ENCODE results near the gene SDCCAG8.

SDCCAG8 gene

GRCh38 chr1:243500512-243500911 lies 244.7 kb downstream of the SDCCAG8 start:
- CTCF ChIA-PET, result no interaction called here
- TF ChIP-seq SP1 (IDR thresholded peaks at IDR 0.05) (no peak), SUZ12 (IDR thresholded peaks at IDR 0.05) (no peak), FOXA1 (IDR thresholded peaks at IDR 0.05) (no peak), L3MBTL2 (conservative IDR thresholded peaks at IDR 0.05) (no peak), ARNT (IDR thresholded peaks at IDR 0.05) (no peak), FOXK2 (IDR thresholded peaks at IDR 0.05) (no peak), ELF4 (IDR thresholded peaks at IDR 0.05) (no peak), PKNOX1 (IDR thresholded peaks at IDR 0.05) (no peak), CTBP1 (IDR thresholded peaks at IDR 0.05; ENCODE audit: borderline replicate concordance) (no peak), NFRKB (IDR thresholded peaks at IDR 0.05) (no peak), FOXM1 (IDR thresholded peaks at IDR 0.05; ENCODE audit: borderline replicate concordance) (no peak), BHLHE40 (IDR thresholded peaks at IDR 0.05; ENCODE audit: borderline replicate concordance) (no peak), TARDBP (IDR thresholded peaks at IDR 0.05) (no peak), LEF1 (IDR thresholded peaks at IDR 0.05; ENCODE audit: borderline replicate concordance) (no peak)
- POLR2A ChIA-PET, result no interaction called here
- no peak for DNase-seq (ENCODE audit: extremely low spot score)

- POLR2A ChIA-PET, result no interaction called here
- CTCF ChIA-PET, result no interaction called here
- TF ChIP-seq ELF4 (IDR thresholded peaks at IDR 0.05) (no peak), NFRKB (IDR thresholded peaks at IDR 0.05) (no peak), FOXK2 (IDR thresholded peaks at IDR 0.05) (no peak), L3MBTL2 (conservative IDR thresholded peaks at IDR 0.05) (no peak), TARDBP (IDR thresholded peaks at IDR 0.05) (no peak), SUZ12 (IDR thresholded peaks at IDR 0.05) (no peak), SP1 (IDR thresholded peaks at IDR 0.05) (no peak), BHLHE40 (IDR thresholded peaks at IDR 0.05; ENCODE audit: borderline replicate concordance) (no peak), ZNF384 (IDR thresholded peaks at IDR 0.05) (no peak), FOXM1 (IDR thresholded peaks at IDR 0.05; ENCODE audit: borderline replicate concordance) (no peak)
- DNase-seq (ENCODE audit: extremely low spot score), result no peak
Observed at GRCh38 chr1:243501002-243501401, 245.2 kb downstream of the SDCCAG8 start.

GRCh38 chr1:243503155-243503554 lies 247.3 kb downstream of the SDCCAG8 start:
- ChIA-PET POLR2A (no interaction called here), CTCF (interaction anchor here (0.7 kb wide), 1 partner anchor 38 kb away, joined by 4 read pairs; no protein-coding TSS in a partner anchor)
- TF ChIP-seq LEF1 (IDR thresholded peaks at IDR 0.05; ENCODE audit: borderline replicate concordance) (no peak), FOXA1 (IDR thresholded peaks at IDR 0.05) (no peak), SUZ12 (IDR thresholded peaks at IDR 0.05) (no peak)
- DNase-seq (ENCODE audit: extremely low spot score), result no peak

- POLR2A ChIA-PET, result no interaction called here
Observed at GRCh38 chr1:243505986-243506689, 250.3 kb downstream of the SDCCAG8 start.

GRCh38 chr1:243507001-243507671 lies 251.3 kb downstream of the SDCCAG8 start:
- ChIA-PET POLR2A (no interaction called here), CTCF (no interaction called here)
- DNase-seq (ENCODE audit: extremely low spot score), result no peak
- TF ChIP-seq ARNT (IDR thresholded peaks at IDR 0.05) (no peak), FOXA1 (IDR thresholded peaks at IDR 0.05) (no peak), SP1 (IDR thresholded peaks at IDR 0.05) (no peak), SUZ12 (IDR thresholded peaks at IDR 0.05) (no peak), LEF1 (IDR thresholded peaks at IDR 0.05; ENCODE audit: borderline replicate concordance) (no peak), PKNOX1 (IDR thresholded peaks at IDR 0.05) (no peak), BHLHE40 (IDR thresholded peaks at IDR 0.05; ENCODE audit: borderline replicate concordance) (no peak), CTBP1 (IDR thresholded peaks at IDR 0.05; ENCODE audit: borderline replicate concordance) (no peak), NFRKB (IDR thresholded peaks at IDR 0.05) (no peak)

More at GRCh38 chr1:243505986-243506689, 250.3 kb downstream of the SDCCAG8 start:
- no peak for TF ChIP-seq FOXA1 (IDR thresholded peaks at IDR 0.05)
- no peak for TF ChIP-seq TARDBP (IDR thresholded peaks at IDR 0.05)
- no peak for TF ChIP-seq CTBP1 (IDR thresholded peaks at IDR 0.05; ENCODE audit: borderline replicate concordance)
- CTCF ChIA-PET, result interaction anchor here (0.9 kb wide), 1 partner anchor 235 kb away, joined by 3 read pairs; no protein-coding TSS in a partner anchor
- no peak for DNase-seq (ENCODE audit: extremely low spot score)

GRCh38 chr1:243507672-243508302 lies 251.9 kb downstream of the SDCCAG8 start:
- no peak for DNase-seq (ENCODE audit: extremely low spot score)
- POLR2A ChIA-PET, result no interaction called here
- CTCF ChIA-PET, result no interaction called here
- TF ChIP-seq LEF1 (IDR thresholded peaks at IDR 0.05; ENCODE audit: borderline replicate concordance), result no peak
- no peak for TF ChIP-seq FOXM1 (IDR thresholded peaks at IDR 0.05; ENCODE audit: borderline replicate concordance)
- TF ChIP-seq ARNT (IDR thresholded peaks at IDR 0.05), result no peak
- no peak for TF ChIP-seq FOXA1 (IDR thresholded peaks at IDR 0.05)
- no peak for TF ChIP-seq ELF4 (IDR thresholded peaks at IDR 0.05)
- no peak for TF ChIP-seq SP1 (IDR thresholded peaks at IDR 0.05)
- TF ChIP-seq TARDBP (IDR thresholded peaks at IDR 0.05), result no peak
- no peak for TF ChIP-seq CTBP1 (IDR thresholded peaks at IDR 0.05; ENCODE audit: borderline replicate concordance)
- TF ChIP-seq BHLHE40 (IDR thresholded peaks at IDR 0.05; ENCODE audit: borderline replicate concordance), result no peak
- no peak for TF ChIP-seq HDGF (IDR thresholded peaks at IDR 0.05; ENCODE audit: borderline replicate concordance)
- no peak for TF ChIP-seq L3MBTL2 (conservative IDR thresholded peaks at IDR 0.05)
- TF ChIP-seq ZNF384 (IDR thresholded peaks at IDR 0.05), result no peak
- TF ChIP-seq NFRKB (IDR thresholded peaks at IDR 0.05), result no peak
- no peak for TF ChIP-seq SUZ12 (IDR thresholded peaks at IDR 0.05)
- no peak for TF ChIP-seq PKNOX1 (IDR thresholded peaks at IDR 0.05)
- TF ChIP-seq FOXK2 (IDR thresholded peaks at IDR 0.05), result no peak
